HCEC 1CT (cell line): ENCODE results near the gene NUDT1.

Experiments used
- DNase-seq: peaks from one replicate; pipeline ENCODE4 v3.0.0-alpha.2; 2017

The NUDT1 gene

DNA sequence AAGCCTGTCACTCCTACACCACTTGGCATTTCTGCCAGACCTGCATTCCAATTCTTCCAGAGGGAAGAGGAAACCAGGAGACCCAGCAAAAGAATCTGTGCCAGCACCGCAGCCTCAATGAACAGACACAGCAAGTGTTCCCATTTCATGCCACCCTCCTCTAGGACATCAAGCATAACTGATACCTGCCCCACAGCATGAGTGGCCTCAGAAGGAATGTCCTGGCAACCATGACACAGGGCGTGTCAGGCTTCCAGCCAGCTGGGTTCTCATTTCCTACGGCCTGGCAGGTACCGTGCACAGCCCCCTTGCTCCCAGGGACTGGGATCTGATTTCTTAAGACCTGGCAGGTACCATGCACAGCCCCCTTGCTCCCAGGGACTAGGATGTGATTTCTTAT lies 17.1 kb upstream of the NUDT1 start:
- no peak for DNase-seq

DNA sequence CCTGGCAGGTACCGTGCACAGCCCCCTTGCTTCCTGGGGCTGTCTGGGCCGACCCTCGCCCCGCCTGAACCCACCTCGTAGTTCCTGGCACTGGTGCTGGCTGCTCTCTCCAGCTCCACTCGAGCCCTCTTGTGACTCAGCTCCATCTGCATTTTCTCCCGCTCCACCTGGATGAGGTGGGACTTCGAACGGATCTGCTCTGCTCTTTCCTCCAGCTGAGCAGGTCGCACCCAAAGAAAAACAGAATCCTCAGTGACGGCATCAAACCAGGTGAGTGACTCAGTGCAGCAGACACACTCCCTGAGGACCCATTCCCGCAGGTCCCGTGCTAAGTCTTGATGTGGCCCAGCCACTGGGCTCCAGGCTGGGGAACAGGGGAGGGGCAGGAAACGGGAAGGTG lies 16.7 kb upstream of the NUDT1 start:
- no peak for DNase-seq

DNA sequence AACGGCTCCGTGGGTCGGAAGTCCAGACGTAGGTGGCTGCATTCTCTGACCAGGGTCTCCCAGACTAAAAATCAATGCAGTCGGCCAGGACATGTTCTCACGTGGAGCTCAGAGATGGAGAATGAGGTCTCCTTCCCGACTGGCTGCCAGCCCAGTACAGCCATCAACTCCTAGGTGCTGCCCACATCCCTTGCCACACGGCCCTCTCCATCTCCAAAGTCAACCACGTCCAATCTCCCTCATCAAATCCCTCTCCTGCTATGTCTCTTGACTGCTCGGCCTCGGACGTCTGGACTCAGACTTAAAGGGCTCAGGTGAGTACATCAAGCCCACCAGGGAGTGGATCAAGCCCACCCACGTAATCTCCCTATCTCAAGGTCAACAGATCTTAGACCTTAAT lies 16.2 kb upstream of the NUDT1 start:
- no peak for DNase-seq

DNA sequence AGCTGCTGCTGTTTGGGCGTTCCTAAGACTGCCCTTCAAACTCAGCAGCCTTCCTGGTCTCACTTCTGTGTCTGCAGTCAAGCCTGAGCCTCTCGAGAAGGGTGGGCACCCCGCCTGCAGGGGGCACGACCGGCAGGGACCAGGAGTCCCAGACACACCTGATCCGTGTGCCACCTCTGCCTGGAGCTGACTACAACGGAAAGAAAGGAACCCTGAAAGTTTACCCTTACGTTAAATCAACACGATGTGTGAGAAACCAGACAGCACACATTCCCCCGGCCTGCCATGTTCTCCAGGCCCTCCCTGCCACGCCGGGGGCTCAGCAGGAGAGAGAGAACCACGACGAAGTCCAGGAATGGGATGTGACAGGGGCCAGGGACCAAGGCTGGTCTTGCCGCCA lies 14.3 kb upstream of the NUDT1 start:
- DNase-seq = no peak

DNA sequence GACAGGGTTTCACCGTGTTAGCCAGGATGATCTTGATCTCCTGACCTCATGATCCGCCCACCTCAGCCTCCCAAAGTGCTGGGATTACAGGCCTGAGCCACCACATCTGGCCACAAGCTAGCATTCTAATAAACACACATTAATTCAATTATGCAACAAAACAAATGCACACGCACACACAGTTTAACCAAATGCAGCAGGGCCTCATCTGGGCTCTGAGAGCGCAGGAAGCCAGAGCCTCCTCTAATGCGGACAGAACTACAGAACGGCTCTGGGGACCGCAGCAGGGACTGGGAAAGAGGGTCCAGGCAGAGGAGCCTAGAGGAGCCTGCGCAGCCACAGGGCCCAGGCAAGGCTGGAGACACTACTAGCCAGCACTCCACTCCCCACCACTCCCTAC lies 13.1 kb upstream of the NUDT1 start:
- no peak for DNase-seq

DNA sequence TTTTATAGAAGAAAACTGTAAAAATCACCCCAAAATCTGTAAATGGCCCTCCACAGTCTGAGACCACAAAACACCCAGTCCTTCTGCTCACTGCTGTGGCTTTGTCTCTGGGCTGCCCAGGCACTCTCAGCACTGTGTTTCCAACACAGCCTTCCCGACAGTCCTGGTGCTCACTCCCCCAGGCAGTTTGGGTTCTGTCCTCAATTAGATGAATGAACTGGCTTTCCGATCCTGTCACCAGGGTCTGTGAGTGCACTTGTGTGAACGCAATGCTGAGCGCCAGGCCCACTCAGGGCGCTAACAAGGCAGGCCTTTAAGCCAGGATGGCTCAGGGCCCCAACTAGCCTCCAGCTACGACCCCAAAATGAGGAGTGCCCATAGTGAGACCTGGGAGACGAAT lies 12.6 kb upstream of the NUDT1 start:
- no peak for DNase-seq

DNA sequence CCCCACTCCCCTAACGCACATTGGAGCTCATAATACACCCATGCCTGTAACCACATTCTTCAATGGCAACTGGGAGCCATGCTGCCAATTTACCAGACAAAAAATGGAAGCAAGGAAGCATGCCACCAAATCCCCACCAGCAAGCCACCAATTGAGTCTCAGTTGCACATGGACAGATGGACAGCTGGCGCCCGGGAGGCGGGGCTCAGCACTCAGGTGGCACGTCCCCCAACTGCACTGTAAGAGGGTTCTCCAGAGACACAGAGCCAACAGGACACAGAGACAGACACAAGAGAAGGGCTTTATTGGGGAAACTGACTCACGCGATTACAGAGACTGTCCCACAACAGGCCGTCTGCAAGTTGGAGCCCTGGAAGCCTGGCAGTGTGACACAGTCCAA lies 11.8 kb upstream of the NUDT1 start:
- no peak for DNase-seq

DNA sequence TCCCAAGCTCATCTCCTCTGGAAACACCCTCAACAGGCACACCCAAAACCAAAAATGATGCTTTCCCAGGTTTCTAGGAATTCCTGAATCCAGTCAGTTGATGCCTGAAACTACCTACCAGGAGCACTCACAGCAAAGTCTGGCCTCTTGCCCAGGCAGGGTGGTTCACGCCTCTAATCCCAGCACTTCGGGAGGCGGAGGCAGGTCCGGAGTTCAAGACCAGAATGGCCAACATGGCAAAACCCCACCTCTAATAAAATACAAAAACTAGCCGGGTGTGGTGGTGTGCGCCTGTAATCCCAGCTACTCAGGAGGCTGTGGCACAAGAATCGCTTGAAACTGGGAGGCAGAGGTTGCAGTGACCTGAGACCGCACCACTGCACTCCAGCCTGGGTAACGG lies 11.1 kb upstream of the NUDT1 start:
- no peak for DNase-seq

DNA sequence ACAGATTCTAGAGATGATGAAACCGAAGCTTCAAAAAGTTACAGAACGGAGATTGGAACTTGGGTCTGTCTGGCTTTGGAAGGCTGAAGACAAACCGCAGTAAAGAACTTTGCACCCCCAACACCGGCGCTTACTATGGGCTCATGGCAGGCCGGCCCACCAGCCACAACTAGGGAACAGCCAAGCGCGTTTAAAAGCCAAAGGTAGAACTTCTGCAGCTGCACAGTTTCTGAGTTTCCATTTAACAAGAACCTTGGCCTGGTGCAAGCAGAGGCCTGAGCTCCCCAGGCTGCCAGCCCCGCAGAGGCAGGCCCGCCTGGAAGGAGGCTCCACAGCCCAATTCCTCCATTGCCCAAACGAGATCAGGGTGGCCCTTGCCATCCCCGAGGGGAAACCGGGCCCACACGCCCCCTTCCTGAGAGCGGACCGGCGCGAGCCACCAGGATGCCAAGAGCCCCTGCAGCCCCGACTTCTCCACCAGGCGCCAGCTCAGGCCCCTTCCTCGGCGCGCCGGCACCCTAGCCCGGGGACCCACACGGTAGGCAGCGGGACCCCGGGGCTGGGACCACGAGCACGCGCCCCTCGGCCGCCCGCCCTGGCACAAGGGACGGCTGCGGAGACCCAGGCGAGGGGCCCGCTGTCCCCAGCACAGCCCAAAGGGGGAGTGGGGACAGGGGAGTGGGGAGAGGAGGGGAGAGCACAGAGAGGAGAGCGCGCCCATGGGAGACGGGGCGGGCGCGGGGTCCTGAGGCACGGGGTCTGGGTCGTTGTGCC lies 9.8 kb upstream of the NUDT1 start:
- DNase-seq = no peak

DNA sequence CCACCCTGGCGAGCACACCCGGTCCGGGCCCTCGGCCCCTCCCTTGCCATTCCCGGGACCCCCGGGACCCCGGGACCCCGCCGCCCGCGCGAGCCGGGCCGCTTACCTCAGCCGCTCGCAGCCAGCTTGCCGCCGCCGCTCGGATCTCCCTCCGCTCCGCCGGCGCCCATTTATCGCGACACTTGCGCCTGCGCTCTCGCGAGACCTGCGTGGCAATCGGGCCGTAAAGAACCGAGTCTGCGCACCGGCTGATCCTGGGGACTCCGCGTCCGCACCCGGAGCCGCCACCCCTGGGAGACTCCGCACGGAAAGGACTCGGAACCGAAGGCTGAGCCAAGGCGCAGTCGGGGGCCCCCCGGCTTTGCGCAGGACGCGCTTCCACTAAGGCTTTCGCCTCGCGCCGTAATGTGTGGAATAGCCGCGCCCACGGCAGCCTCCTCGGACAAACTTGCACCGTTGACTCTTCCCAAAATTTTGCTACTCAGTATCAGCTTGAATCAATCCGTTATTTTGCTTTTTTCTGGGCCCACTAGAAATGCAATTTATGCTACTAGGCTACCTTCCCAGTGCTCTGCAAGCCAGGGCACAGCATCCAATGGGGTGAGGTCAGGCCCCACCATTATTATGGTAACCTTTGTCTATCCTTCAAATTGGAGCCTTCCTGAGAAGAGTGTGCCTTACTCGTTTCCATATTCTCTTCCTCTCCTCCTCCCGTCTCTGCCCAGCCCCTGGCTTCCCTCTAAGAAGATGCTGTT lies 9.1 kb upstream of the NUDT1 start, which contains the start of gene MAD1L1:
Gene MAD1L1, minus strand, starts transcription at position 180 of the 755 bp plus-strand sequence. CDS start 2,812 bp downstream, outside the sequence.
- DNase-seq = peak; percentile 90

DNA sequence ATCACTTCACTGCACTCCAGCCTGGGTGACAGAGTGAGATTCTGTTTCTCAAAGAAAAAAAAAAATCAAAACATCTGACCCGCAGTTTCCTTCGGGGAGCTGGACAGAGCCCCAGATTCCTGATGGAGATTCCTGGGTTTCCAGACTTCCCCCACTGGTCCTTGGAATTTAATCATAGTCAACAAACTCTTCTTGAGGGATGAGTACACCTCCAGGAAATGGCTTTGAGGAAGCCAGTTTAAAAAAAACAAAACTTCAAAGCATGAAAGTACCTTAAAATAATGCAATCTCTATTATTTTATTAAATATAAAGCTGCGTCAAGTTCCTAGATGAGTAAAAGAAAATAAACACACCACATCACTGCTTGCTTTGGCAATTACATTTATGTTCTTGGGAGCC lies 8.1 kb upstream of the NUDT1 start:
- DNase-seq = peak; percentile 19

DNA sequence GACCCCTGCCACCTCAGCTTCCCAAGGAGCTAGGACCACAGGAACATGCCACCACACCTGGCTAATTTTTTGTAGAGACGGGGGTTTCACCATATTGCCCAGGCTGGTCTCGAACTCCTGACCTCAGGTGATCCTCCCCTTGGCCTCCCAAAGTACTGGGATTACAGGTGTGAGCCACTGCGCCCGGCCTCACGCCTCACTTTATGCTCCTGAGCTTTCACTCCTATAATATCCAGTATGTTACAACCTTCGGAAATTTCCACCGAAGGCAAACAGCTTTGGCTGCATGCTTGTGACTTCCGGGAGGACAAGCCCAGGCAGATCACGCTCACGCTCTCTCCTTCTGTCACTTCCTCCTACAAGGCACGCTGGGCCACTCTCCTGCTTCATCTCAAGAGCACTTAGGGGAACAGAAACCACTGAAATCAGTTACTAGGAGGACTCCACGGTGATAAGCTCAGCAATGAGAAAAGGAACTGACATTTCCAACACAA lies 4.9 kb upstream of the NUDT1 start:
- DNase-seq = no peak

DNA sequence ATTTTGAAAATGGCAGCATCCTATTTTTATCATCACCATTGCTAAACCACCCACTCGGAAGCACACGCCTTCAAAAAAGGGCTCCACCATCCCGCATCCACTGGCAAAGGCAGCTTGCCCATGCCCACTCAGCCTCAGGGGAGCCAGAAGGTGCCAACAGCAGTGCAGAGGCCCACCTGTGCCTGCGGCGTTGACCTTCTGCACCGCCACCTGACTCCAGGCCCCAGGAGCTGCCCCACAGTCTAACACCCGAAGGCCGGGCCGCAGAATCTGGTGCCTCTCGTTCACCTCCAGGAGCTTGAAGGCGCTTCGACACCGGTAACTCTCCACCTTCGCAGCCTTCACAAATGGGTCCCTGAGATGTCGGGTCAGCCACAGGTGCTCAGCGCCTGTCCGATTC lies 2.8 kb upstream of the NUDT1 start:
- DNase-seq = no peak

DNA sequence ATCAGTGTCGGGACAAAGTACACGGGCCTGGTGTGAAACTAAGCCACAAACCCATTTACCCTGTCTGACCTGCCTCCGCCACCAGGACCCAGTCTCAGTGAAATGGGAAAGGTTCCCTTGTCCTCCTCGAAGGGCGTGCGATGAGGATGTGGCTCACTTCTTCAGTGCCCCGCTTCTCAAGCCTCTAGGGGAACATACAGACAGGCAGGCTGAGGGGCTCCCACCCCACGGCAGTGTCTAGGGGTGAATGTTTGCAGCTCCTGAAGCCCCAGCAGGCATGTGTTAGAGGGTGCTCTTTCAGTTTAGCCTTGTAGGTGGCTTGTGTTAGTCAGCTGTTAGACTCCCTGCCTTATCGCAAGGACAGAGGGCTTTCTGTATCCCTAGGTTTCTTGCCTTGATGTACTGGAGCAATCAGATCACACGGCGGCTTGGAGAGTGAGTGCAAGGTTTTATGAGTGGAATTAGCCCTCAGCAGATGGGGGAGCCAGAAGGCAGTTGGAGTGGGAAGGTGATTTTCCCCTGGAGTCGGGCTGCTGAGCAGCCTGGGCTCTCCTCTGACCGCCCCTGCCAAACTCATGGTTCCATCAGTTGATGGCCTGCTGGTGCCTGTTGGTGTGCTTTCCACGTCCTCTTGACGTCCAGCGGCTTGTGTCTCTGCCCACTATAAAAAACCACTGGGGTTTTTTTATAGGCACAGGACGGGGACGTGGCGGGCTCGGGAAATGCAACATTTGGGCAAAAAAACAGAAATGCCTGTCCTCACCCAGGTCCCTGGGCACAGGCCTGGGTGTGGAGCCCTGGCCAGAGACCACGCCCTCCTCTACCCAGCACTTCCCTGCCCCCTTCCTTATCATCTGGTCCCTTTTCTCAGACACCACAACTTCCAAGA lies 759 bp downstream of the NUDT1 start:
- DNase-seq = peak; percentile 28

DNA sequence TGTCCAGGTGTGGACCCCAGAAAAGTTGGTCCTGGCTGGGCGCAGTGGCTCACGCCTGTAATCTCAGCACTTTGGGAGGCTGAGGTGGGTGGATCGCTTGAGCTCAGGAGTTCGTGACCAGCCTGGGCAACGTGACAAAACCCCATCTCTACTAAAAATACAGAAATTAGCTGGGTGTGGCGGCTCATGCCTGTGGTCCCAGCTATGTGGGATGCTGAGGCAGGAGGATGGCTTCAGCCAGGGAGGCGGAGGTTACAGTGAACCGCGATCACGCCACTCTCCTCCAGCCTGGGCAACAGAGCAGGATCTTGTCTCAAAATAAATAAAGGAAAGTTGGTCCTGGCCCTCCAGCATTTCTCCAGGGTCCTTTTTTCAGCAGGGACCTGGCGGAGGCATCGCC lies 1.4 kb downstream of the NUDT1 start:
- DNase-seq = no peak

DNA sequence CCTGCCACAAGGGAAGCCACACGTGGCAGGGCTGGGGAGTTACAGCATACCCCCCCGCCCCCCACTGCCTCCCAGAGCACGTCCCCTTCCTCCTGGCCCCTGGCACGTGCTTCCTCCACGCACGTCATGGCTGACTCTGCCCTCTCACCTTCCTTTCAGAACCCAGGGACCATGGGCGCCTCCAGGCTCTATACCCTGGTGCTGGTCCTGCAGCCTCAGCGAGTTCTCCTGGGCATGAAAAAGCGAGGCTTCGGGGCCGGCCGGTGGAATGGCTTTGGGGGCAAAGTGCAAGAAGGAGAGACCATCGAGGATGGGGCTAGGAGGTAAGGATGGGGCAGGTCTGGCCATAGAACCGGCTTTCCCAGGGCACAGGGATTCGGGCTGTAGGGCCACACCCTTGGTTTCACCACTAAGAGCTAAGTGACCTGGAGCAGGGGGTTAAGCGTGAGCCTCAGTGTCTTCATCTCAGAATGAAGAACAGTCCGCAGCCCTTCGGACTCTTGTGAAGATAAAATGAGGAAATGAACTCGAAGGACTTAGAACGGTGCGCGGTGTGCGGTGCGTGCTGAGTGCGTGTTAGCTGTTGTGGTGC lies 2.5 kb downstream of the NUDT1 start:
- DNase-seq = no peak

DNA sequence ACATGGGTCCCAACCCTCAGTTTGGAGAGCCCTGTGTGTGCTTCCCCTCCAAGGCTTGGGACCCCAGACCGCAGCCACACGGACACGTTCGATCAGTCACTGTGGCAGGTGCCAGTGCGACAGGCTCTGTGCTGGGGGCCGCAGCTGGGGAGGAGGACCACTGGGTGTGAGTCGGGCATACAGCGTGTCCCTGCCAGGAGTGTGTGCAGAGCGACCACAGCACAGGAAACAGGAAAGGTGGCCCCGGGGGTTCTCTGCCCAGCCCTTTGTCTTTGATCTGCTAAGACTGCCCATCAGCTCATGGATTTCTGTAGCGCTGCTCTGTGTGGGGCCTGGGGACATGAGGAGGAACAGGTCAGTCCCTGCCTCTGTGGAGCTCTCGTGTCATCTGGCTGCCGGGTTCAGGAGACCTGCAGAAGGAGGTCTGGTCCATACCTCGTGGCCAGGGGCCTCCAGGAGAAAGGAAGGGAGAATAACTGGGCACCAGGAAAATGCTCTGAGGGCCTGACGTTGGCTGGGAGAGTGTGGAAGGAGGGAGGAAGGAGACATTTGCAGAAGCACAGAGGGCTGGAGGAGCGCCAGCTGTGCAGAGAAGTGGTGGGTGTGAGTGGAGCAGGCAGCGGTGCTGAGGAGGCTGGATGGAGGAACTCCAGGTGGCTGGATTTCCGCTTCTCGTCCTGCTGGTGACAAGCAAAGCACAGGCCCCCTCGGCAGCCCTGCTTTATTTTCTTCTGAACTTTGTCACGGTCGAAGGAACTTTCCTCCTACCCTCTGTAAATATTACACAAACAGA lies 4.1 kb downstream of the NUDT1 start:
- no peak for DNase-seq

DNA sequence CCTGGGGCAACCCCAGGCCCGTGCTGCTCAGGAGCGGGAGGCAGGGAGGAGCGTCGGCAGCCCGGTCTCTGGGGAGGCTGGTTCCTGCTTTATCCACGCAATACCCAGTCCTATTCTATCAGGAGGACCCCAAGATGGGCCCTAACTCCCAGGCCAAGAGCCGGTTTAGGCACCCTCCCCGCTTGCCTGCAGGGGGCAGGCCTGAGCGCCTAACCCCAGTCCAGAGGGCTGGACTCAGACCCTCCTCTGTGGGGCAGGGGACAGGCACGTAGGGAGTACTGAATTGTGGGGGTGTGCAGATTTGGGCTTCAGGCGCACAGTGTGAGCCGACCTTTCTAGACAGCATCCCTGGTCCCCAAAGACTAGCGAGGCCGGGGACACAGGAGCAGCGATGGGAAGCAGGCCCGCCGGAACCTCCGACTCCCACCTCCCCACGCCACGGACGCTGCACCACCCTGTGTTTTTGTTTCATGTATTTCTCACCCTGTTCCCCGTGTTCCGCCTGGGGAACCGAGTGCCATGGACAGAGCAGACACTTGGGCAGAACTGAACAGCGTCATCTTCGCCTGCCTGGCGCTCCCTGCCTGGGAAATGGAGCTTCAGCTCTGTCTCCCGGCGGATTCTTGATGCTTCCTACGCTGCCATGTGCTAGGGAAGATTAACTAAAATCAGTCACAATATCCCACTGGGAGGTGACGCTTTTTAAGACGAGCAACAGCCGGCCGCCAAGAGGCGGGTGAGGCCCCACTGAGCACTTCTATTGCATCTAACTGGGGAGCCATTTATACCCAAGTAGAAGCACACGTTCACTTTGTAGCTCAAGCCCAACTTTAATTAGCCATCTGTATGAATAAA lies 5.3 kb downstream of the NUDT1 start:
- DNase-seq = no peak

DNA sequence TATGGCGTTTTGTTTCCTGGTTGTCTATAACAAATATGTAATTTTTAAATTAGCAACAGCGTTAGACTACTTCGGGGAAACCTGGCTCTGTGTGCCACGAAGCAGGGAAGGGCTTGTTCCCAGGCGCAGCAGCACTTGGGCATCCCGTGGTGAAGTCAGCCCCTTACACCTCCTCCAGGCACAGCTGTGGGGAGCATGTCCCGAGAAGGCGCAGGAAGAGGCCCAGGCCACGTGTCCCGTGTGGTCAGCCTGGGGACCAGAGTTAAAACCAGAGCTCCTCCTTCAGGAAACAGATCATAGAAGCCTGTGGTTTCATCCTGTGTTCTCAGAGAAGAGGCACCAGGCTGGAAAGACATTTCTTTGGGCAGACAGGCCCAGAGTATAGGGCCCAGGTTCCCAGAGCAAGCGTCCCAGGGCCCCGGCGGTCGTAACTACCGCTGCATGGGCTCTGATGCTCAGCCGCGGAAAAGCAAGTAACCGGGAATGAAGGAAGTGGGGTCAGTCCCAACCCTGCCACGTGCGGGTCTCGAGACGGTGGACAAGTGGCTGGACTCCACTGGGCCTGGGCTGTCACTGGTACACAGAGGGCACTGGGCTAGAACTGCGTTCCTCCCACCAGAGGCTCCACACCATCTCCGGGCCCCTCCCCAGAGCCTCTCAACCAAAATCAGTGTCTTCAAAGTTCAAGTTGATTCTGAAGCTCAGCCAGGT lies 7.1 kb downstream of the NUDT1 start:
- peak; percentile 95 for DNase-seq

DNA sequence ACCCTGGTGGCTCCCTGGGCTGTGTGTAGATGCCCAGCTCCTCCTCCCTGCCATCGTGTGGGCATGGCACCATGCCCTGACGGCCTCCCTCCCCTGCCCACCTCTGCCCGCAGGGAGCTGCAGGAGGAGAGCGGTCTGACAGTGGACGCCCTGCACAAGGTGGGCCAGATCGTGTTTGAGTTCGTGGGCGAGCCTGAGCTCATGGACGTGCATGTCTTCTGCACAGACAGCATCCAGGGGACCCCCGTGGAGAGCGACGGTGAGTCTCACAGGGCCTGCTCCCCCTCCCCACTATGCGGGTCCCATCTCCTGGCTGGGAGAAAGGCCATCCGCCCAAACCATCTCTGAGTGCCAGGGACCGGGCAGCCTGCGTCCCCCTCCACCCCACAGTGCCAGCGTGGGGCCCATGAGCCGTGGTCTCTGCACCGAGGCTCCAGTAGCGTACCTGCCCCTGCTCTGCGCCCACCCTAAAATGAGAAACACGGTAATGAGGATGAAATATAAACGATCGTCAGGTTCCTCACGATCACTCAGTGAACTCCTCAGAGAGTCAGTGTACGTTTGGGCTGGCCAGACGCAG lies 7.8 kb downstream of the NUDT1 start:
- DNase-seq = no peak
